Stimulated activated CD4-positive, alpha-beta T cell treated with anti-CD3 and anti-CD28 coated beads, Interleukin-1b, Interleukin-23, amount 100 ng/mL, for 48 hours (primary cell): ENCODE data around the gene SRP19.
"Not testable (repeated sequence)": the region's sequence is repeated elsewhere in the genome, so short reads cannot be mapped to it uniquely, and the experiment has no call there.

Source experiments
- DNase-seq: peaks from one replicate; pipeline ENCODE4 v3.0.0-alpha.2; 2020

Gene SRP19

GRCh38 chr5:112876362-112876761, 15.3 kb downstream of the SRP19 start:
- DNase-seq = no peak

- DNase-seq = no peak
These were observed 17.0 kb downstream of the SRP19 start for GRCh38 chr5:112878101-112878500.

DNA sequence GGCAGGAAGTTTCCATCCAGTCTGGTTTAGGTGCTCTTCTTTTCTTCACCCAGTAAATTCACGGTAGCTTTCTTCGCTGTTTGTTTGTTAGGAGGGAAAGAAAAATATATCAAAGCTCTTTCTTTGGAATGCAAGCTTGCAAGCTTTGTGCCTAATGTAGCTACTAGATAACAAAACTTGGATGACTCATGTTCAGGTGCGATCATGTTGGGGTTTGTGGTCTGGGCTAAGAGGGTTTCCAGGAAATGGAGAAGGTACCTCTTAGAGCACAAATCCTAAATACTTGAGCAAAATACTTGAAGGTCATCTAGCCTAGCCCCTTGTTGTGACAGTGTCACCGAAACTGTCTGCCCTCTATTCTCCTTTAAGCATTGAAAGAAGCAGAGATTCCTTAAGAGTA, 17.7 kb downstream of the SRP19 start:
- peak; percentile 65 for DNase-seq

DNA sequence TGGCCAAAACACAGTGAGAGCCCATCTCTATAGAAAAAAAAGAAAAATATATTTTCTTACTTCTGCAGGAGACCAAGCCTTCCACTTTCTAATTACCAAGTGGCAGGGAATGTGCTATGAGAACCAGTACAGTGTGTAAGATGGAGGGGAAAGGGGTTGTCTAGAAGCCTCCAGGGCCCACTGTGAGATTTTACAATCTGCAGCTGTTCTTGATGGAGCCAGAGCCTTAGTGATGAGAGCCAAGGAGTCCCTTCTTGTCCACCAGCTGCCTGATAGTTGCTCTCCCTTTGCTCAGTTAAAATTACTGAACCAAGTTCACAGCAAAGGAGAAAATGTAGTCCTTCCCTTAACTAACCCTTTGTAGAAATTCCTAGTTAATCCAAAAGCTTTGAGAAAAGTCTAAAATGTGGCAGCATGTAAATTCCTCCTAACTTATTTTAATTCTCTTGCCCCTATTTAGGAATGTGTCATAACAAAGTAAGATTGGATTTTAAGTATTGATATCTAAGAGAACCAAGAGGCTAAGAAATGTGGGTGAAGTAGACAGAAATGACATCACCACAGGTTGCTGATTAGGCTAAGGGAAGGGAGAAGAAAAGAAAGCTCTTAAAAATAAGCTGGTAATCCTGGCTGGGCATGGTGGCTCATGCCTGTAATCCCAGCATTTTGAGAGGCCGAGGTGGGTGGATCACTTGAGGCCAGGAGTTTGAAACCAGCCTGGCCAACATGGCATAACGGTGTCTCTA, 19.3 kb downstream of the SRP19 start:
- DNase-seq = no peak

DNA sequence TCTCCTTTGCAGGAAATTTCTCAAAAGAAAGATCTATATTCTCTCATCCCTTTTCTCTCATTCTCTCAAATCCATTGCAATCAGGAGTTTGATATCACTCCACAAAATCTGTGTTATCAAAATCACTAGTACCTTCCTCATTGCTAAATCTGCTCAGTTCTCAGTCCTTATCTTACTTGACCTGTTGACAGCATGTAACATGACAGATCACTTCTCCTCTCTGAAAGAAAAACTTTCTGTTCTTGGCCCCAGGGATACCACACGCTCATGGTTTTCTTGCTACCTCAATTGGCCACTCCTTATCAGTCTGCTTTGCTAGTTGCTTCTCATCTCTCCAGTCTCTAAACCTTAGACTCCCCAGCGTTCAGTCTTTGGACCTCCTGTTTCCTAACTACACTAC, 22.1 kb downstream of the SRP19 start:
- no peak for DNase-seq

DNA sequence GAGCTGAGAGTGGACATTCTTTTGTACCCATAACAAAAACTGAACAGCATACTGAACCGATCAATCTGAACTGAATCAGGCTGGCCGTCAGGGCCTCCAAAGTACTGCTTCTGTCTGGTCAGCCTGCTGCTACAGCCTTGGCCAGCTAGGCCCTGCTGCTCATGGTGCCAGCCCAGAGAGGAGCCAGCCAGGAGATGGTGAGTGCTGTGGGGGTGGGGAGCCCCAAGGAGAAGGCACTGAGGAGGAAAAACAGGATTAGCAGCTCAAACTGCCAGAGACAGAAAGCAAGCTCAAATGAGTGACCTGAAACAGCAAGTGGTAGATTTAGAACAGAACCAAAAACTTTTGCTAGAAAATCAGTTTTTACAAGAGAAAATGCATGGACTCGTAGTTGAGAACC, 23.9 kb downstream of the SRP19 start:
- no peak for DNase-seq

DNA sequence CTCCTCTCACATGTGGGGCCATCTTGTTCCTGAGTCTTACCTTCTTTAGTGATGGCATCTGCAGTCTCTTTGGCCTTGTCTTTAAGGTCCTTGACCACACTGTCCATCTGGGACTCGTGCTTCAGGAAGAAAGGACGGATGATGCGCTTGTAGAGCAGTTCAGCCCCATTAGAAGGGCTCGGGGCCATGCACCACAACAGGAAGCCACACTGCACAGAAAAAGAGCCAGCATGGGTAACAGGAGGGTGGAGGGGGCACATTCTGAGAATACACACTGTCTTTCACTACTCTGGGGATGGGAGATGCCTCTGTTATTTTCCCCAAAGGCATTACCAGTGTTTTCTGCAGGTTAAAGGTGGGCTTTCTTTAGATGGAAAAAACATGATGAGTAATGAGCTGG, 25.9 kb downstream of the SRP19 start:
- no peak for DNase-seq

- DNase-seq = not testable (repeated sequence)
These were observed 31.0 kb downstream of the SRP19 start for GRCh38 chr5:112892066-112892465.

DNA sequence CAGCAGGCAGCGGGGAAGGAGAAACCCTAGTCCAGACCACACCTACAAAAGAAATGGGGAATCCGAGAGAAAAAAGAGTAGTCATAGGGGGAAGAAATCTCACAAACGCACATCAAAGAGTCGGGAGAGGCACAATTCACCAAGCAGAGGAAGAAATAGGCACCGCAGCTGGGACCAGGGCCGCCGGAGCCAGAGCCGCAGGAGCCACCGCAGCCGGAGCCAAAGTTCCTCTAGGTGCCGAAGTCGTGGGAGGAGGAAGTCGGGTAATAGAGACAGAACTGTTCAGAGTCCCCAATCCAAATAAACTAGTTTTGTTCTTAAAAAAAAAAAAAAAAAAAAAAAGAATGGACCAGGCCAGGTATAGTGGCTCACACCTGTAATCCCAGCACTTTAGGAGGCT, 31.7 kb downstream of the SRP19 start:
- DNase-seq = no peak

GRCh38 chr5:112895682-112896081, 34.6 kb downstream of the SRP19 start:
- no peak for DNase-seq

DNA sequence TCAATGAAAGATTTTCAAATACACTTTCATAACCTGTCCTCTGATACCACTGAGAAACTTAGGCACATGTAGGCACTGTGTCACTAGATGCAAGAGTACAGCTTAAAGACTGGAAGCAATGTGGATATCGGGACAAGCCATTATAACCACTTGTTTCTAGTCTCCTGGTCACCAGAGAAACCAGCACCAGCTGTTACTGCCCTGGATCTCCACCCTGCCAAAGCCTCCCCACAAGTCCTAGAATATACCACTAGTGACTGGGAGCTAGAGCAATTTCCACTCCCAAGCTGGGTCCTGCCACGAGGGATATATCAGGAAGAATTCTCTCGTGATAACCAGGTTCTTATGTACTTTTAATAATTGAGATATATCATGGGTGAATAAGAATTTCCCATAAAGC, 41.5 kb downstream of the SRP19 start:
- DNase-seq = no peak

DNA sequence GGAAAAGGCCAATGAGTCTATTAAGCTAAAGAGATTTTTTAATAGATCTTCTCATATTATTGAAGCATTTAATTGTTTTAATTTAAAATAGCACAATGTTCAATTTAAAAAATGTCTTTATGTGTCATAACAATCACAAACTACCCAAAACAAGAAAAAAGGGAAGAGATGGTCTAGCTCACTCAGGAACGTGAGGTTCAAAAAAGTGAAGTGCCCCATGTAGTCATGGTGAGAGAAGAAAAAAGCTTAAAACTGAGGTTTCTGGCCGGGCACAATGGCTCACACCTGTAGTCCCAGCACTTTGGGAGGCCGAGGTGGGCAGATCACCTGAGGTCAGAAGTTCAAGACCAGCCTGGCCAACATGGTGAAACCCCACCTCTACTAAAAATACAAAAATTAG, 43.9 kb downstream of the SRP19 start:
- DNase-seq = not testable (repeated sequence)

DNA sequence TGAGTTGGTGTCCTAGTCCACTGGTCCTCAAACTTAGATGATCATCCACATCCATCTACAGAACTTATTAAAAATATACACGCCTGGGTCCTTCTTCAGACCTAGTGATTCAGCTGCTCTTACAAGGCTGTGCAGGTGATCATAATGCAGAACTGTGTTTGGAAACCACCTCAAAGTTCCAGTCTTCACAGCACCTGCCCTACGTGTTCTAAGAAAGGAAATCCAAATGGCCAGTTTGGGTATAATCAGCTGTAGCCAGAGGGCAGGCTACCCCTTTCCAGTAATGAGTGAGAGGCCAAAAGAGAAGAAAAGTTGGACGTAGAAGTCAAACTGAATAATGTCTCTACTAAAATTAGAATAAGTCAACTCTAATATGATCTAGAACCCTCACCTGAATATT, 45.5 kb downstream of the SRP19 start:
- no peak for DNase-seq

DNA sequence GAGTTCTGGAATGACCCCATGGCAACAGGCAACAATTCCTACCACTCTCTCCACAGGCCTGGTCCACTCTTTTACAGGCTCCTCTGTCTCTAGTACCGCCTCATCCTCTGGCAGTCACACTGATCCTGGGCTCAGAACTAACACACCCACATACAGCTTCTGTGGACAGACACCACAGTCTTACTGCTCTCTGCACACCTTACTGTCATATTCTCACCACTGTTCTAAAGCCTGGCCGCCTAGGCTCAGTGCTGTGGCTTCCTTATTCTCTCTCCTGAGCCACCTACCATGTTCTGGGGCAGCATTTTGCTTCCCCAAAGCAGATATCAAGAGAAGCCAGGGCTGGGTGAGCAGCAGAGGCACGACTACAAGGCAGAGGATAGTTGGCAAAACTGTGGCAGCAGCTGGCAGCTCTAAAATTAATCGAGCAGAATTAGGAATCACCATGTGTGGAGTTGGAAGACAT, 46.1 kb downstream of the SRP19 start:
- no peak for DNase-seq

DNA sequence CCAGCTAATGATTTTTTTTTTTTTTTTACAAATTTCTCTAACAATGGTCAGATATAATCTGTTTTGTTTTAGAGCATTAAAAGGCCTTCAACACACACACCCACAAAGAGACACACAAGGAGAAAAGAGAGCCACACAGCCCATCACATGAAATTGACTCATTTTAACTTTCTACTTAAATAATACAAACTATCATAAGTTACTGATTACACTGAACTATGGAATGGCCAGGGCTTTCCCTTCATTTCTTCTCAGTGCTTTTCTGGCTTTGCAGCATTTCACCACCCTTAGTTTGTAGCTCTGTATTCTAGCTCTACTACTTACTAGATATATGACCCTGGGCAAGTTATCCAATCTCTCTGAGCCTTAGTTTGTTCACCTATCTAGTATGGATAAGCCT, 47.8 kb downstream of the SRP19 start:
- DNase-seq = no peak

GRCh38 chr5:112910529-112910928, 49.4 kb downstream of the SRP19 start:
- no peak for DNase-seq

DNA sequence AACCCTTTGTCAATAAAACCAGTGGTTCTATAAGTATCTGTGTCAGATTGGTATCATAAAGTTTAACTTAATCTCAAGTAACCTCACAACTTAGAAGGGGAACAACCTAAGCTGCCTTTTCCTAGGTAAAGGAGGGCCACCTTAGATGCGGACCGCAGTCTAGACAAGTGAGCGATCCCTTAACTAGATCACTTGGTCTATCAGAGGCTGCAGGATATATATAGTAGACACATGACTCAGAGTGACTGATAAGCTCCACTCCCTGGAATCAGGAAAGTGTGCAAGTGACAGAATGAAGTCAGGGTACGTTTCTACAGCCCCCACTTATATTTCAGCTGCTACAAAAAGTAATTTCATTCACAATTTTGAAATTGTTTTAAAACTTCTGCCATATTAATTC, 53.5 kb downstream of the SRP19 start:
- DNase-seq = no peak

DNA sequence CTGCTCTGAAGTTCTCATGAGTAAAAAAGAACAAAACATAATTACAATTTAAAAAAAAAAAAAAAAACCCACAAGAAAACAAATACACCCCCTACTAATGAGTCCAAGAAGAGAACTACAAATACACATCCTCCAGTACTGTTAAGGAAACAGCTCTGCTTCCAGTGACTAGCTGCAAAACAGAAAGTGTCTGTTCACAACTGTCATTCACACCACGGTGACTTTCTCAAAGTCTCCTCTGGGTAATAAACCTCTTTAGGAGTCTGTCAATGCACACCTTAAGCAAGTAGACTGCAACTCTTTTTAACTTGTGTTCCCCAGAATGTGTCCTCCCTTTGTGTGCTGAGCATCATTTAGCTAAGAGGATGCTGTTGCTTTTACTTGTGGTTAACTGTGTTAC, 54.7 kb downstream of the SRP19 start:
- no peak for DNase-seq

DNA sequence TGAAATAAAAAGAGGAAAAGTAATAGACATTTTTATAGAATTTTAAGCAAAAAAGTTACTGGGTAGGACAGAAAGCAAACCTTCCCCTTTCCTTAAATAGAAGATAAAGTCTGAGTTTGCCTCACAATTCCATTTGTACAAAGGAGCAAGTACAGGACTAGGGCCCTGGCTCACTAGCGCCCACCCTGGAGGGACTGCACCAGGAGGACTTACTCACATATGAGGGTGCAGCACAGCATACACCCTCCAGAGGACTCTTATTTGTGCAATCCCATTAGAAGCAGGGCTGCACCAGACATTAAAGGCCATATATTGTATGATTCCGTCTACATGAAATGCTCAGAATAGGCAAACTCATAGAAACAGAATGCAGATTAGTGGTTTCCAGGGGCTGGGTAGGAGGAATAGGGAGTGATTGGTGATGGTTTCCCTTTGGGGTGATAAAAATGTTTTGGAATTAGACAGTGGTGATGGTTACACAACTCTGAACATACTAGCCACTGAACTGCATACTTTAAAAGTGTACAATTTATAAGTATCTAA, 56.4 kb downstream of the SRP19 start:
- peak; percentile 24 for DNase-seq

- no peak for DNase-seq
These were observed 57.0 kb downstream of the SRP19 start for GRCh38 chr5:112918136-112918535.

GRCh38 chr5:112918679-112919078, 57.6 kb downstream of the SRP19 start:
- no peak for DNase-seq
